GM12872 (cell line): ENCODE data around the gene DPYSL5.

Experiments
- CTCF ChIP-seq: IDR thresholded peaks from 3 replicates; pipeline ENCODE4 v1.5.1; 2011; ENCODE audit warnings: low read depth, mild to moderate bottlenecking, low read length, moderate library complexity; ENCODE audit not compliant: insufficient read depth

Gene DPYSL5

DNA sequence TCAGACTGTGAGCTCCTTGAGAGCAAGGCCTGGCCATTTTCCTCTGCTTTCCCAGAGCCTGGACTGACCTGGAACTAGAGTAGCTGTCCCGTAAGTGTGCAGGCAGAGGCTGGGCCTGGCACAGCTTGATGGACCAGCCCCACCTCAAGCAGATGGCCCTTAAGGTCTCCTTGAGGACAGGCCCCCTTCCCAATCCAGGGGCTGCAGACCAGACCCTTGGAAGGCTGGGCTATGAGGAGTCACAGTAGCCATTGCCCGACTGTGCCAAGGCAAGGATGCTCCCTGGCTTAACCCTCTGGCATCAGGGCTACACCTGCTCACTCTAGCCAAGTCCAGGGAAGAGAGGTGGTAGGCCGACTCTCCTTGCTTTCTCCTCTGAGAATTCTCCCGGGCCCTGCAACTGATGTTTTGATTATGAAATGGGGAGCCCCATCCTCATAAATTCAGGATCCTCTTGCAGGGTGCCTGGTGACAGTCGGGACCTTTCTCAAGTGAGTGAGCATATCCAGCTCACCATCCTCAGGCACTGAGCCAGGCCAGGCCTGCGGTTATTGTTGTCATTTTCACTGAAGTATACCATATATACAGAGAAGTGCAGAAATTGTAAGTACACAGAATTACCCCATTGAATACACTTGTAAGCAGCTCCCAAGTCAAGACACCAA, 51.7 kb downstream of the DPYSL5 start:
- TF ChIP-seq CTCF: no peak

- no peak for TF ChIP-seq CTCF
These were observed 52.9 kb downstream of the DPYSL5 start for GRCh38 chr2:26900831-26901321.

- no peak for TF ChIP-seq CTCF
These were observed 53.6 kb downstream of the DPYSL5 start for GRCh38 chr2:26901326-26902183.

GRCh38 chr2:26903676-26904075, 55.7 kb downstream of the DPYSL5 start:
- no peak for TF ChIP-seq CTCF

- TF ChIP-seq CTCF: no peak
These were observed 56.9 kb downstream of the DPYSL5 start for GRCh38 chr2:26904839-26905238.

DNA sequence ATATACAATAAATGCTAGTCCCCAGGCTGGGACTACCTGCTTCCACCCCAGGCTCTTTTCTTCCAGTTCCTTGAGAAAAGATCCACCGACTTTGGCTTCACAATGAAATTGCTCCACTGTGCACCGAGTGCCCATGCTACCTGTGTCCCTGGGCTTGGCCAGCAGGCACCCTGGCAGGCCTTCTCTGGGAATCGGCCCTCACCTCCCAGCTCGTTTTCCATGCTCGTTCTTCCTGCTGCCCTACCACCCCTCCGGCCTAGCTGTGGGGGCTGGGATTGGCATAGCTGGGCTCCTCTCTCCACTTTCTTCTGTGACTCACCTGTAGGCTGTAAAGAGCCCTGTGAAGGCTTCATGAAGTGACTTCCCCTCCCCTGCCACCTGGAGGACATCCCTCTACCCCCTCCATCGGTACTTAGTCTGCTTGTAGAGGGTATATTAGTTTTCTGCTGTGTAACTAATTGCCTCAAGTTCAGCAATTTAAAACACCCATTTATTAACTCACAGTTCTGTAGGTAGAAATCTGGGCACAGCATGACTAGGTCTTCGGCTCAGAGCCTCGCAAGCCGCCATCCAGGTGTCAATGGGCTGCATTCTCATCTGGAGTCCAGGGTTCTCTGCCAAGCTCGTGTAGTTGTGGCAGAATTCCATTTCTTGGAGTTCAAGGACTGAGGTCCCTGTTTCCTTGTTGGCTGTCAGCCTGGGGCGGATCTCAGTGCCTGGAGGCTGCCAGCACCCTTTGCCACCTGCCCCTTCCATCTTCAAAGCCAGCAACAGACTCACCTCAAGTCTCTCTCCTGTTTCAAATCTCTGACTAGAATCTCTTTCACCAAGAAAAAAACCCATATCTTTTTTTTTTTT, 57.6 kb downstream of the DPYSL5 start:
- no peak for TF ChIP-seq CTCF

DNA sequence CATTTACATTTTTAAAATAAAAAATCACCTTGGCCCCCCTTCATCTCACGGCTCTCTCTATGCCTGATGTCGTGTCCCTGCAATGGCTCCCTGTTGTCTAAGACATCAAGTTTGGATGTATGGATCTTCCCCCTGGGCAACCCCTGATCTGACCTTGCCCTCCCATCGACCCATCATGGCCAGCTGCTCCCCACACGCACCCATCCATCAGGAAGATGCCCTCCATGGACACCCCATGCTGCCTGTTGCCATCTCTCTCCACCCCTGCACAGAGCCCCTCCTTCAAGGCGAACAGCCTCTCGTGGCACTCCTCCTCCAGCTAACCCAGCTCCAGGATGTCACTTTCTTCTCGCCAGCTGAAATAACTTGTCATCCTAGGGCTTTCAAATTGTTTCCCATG, 59.5 kb downstream of the DPYSL5 start:
- TF ChIP-seq CTCF: no peak
